GM13977 (cell line): ENCODE measurements around the gene THRA.
A peak's percentile ranks its signal among the peaks of the same experiment; 100 is the strongest.

Experiments
- DNase-seq: peaks from one replicate; pipeline ENCODE4 v3.0.0; 2012; ENCODE audit warnings: low spot score
- in situ Hi-C: fragments of 300-500 bp; cut with MboI; formaldehyde crosslinking; loops from one replicate; pipeline ENCODE4 v1.12.0; 2022; ENCODE audit warnings: low sequenced_read_pairs, low pct_unique_long_range_greater_than_20kb, mixed read lengths, inconsistent platforms; ENCODE audit not compliant: unreplicated experiment
- TF ChIP-seq, protein P1 (sequence below): IDR thresholded peaks from 2 replicates; pipeline ENCODE4 v1.5.1; 2012; ENCODE audit warnings: mild to moderate bottlenecking, control low read depth; ENCODE audit not compliant: insufficient read depth; ENCODE audit errors: extremely low read depth, missing control alignments

Gene THRA

DNA sequence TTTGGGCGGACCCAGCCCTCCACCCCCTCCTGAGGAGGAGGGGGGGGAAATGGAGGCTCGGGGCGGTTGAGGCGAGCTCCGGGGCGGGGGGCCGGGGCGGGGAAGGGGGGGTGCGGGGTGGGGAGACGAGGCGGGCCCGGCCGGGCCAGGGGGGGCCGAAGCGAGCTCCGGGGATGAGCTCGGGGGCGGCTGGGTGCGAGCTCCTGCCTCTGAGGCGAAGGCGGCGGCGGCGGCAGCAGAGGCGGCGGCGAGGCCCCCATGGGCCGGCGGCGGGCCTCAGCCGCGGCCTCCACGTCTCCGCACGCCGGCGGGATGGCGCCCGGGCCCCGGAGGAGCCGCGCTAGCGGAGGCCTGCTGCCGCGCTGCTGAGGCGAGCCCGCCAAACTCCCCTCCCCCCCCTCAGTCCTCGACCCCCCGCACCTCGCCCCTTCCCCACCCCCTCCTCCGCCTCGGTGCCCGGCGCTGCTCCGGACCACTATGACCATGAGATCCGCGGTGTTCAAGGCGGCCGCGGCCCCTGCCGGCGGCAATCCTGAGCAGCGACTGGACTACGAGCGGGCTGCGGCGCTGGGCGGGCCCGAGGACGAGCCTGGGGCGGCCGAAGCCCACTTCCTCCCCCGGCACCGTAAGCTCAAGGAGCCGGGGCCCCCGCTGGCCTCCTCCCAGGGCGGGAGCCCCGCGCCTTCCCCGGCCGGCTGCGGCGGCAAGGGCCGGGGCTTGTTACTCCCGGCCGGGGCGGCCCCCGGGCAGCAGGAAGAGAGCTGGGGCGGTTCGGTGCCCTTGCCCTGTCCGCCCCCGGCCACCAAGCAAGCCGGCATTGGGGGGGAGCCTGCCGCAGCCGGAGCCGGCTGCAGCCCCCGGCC is 59.6 kb downstream of the THRA start:
- in situ Hi-C loops: no loop called here

DNA sequence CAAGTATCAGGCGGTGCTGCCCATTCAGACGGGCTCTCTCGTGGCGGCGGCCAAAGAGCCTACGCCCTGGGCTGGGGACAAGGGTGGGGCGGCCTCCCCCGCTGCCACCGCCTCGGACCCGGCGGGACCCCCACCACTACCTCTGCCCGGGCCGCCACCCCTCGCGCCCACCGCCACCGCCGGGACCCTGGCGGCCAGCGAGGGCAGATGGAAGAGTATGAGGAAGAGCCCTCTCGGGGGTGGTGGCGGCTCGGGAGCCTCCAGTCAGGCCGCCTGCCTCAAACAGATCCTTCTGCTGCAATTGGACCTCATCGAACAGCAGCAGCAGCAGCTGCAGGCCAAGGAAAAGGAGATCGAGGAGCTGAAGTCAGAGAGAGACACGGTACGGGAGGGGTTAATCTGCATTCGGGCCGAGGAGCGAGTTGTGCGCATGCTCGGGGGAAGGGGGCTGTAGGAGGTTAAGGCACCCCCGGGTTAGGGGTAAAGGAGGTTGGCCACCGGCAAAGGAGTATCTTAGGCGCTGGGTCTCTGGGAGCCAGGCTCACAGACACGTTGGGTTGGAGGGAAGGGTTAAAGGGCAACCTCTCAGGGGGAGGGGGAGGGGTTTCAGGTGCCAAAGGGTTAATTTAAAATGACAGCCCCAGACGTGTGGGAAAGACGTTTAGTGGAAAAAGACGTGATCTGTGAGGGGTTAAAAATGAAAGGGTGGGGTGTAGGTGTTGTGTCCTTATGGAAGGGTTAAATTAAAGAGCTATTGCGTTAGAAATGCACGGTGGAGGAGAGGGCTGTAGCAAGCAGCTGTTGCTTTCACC is 60.4 kb downstream of the THRA start:
- TF ChIP-seq, protein P1, sequence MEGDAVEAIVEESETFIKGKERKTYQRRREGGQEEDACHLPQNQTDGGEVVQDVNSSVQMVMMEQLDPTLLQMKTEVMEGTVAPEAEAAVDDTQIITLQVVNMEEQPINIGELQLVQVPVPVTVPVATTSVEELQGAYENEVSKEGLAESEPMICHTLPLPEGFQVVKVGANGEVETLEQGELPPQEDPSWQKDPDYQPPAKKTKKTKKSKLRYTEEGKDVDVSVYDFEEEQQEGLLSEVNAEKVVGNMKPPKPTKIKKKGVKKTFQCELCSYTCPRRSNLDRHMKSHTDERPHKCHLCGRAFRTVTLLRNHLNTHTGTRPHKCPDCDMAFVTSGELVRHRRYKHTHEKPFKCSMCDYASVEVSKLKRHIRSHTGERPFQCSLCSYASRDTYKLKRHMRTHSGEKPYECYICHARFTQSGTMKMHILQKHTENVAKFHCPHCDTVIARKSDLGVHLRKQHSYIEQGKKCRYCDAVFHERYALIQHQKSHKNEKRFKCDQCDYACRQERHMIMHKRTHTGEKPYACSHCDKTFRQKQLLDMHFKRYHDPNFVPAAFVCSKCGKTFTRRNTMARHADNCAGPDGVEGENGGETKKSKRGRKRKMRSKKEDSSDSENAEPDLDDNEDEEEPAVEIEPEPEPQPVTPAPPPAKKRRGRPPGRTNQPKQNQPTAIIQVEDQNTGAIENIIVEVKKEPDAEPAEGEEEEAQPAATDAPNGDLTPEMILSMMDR: peak; percentile 4
- DNase-seq: peak; percentile 76
- in situ Hi-C loops: no loop called here

More for the DNA sequence above, 59.6 kb downstream of the THRA start:
- TF ChIP-seq, protein P1: peak; percentile 23
- peak; percentile 85 for DNase-seq

DNA sequence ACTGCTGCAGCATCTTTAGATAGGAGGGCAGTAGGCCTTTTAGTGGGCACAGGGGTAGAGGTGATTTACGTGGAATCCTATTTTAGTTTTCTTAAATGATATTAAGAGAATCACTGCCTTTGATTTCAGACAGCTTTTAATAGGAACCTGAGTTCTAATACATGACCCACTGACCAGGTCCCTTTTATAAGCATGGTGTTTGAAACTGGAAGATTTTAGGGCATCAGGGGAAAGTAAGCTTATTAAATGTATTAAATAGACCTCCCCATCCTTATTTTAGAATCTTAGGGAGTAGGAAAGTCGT is 61.0 kb downstream of the THRA start:
- TF ChIP-seq, protein P1: no peak
- DNase-seq: no peak
- in situ Hi-C loops: no loop called here

DNA sequence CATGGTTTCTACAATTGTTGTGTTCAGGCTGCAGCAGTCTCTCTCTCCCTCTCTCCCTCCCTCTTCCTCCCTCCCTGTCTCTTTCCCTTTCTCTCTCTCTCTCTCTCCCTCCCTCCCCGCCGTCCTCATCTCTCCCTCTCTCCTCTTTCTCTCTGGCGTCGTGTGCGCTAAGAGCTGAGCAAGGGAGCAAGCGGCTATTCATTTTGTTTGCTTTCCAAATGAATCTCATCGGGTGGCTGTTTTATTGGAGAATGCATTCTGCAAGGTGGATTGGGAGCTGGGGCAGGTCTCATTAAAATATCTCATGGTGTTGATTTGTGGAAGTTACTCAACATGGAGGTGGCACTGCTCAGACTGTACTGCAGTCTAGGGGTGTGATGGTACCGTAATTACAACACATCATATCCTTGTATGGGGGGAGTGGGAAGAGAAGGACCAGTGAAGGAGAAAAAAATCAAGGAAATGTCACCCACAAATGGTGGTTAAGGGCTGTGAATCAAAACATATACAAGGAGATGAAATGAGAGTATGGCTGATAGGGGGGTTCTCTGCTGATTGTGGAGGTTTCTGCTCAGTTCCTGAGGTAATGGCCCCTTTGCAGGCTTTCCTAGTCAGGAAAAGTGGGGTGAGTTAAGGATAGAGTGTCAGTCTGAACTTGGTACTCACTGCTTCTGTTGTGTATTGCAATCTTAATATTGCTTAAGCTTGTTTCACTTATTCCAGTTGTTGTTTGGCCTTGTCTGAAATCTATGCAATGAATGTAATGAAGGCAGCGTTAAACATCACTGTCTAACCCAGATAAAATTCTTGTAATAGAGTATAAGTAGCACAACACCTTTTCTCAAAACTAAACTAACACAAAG is 61.7 kb downstream of the THRA start:
- DNase-seq: no peak
- in situ Hi-C loops: no loop called here
- TF ChIP-seq, protein P1: no peak

DNA sequence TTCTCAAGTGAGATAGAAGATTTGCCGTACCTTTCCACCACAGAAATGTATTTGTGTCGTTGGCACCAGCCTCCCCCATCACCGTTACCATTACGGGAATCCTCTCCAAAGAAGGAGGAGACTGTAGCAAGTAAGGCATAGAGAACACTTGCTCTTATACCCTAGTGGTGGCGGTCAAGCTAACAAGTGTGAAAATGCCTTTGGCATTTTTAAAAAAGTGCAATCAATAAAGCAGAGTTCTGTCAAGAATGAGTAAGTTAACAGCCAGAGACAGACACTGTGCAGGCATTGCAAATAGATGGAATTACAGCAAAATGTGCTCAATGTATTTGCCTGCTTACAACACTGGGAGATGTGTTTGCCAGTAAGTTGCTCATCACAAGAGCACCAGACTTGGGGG is 66.7 kb downstream of the THRA start:
- in situ Hi-C loops: no loop called here
- TF ChIP-seq, protein P1: no peak

DNA sequence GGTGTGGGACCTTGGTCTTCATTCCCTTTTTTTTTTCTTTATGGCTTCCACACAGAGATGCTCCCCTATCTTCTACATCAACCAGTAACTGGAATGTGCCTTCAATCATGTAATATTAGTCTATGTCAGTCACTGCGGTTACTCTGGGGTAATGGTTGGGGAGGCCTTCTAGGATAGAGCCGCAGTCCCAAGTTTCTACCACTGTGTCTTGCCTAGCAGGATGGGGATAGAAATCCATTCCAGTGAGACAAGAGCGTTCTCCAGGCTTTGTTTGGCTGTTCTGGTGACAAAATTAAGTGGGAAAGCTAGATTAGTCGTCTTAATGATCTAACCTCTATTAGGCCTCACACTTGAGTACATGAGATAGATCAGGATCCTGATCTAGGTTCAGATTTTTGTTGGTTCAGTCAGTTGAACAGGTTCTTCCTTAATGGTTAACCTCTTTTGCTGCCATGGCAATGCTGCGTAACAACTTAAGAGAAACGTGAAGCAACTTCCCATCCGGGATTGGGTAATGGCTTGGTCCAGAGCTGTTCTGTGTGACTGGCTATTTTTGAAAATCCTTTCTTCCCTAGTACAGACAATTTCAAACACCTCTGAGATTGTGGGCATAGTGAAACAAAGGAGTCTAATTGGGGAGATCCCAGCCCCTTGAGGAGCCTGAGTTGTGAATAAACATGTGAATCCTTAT is 67.7 kb downstream of the THRA start:
- TF ChIP-seq, protein P1: no peak
- in situ Hi-C loops: no loop called here
- DNase-seq: no peak

More for the DNA sequence above, 66.7 kb downstream of the THRA start:
- DNase-seq: no peak
